SK-N-SH treated with all-trans-retinoic acid at 6 μM for 48 hours (cell line): ENCODE measurements around the gene SLC38A7.

Experiments used
- ARNTL ChIP-seq: fragments of 450-650 bp; formaldehyde crosslinking; IDR thresholded peaks from 2 replicates; pipeline ENCODE4 v1.5.0; 2020; ENCODE audit warnings: low read depth, mild to moderate bottlenecking, moderate library complexity, borderline replicate concordance
- CSDC2 ChIP-seq: fragments of 250-450 bp; sonication (Bioruptor Pico); IDR thresholded peaks from 2 replicates; pipeline ENCODE4 v1.5.0; 2020; ENCODE audit warnings: mild to moderate bottlenecking, moderate library complexity
- ESRRG ChIP-seq: fragments of 250-450 bp; sonication (Bioruptor Pico); IDR thresholded peaks from 2 replicates; pipeline ENCODE4 v1.6.1; 2021; ENCODE audit warnings: mild to moderate bottlenecking
- OSR1 ChIP-seq: fragments of 250-450 bp; sonication (Bioruptor Pico); IDR thresholded peaks from 2 replicates; pipeline ENCODE4 v1.8.0; 2022; ENCODE audit warnings: moderate library complexity, mild to moderate bottlenecking, inconsistent platforms
- RARB ChIP-seq: fragments of 250-450 bp; sonication (Bioruptor Pico); IDR thresholded peaks from 2 replicates; pipeline ENCODE4 v1.8.0; 2021; ENCODE audit warnings: mild to moderate bottlenecking, moderate library complexity
- SNAI2 ChIP-seq: fragments of 250-450 bp; sonication (Bioruptor Pico); IDR thresholded peaks from 2 replicates; pipeline ENCODE4 v1.5.0; 2020; ENCODE audit warnings: mild to moderate bottlenecking, moderate library complexity
- ZFP3 ChIP-seq: fragments of 250-450 bp; sonication (Bioruptor Pico); IDR thresholded peaks from 2 replicates; pipeline ENCODE4 v1.5.0; 2020; ENCODE audit warnings: mild to moderate bottlenecking, moderate library complexity
- ZFP30 ChIP-seq: fragments of 450-650 bp; formaldehyde crosslinking; IDR thresholded peaks from 2 replicates; pipeline ENCODE4 v1.5.0; 2022; ENCODE audit warnings: mild to moderate bottlenecking, moderate library complexity
- ZNF70 ChIP-seq: fragments of 450-650 bp; formaldehyde crosslinking; IDR thresholded peaks from 2 replicates; pipeline ENCODE4 v1.5.0; 2020; ENCODE audit warnings: mild to moderate bottlenecking, moderate library complexity
- ZNF8 ChIP-seq: fragments of 450-650 bp; formaldehyde crosslinking; IDR thresholded peaks from 2 replicates; pipeline ENCODE4 v1.5.0; 2020; ENCODE audit warnings: mild to moderate bottlenecking, moderate library complexity
- TF ChIP-seq, protein P1 (sequence below): fragments of 250-450 bp; sonication (Bioruptor Pico); IDR thresholded peaks from 2 replicates; pipeline ENCODE4 v1.8.0; 2020; ENCODE audit warnings: mild to moderate bottlenecking, moderate library complexity, borderline replicate concordance
- TF ChIP-seq, protein P2 (sequence below): fragments of 250-450 bp; sonication (Bioruptor Pico); IDR thresholded peaks from 2 replicates; pipeline ENCODE4 v1.5.0; 2020; ENCODE audit warnings: mild to moderate bottlenecking, moderate library complexity
- TF ChIP-seq, protein P3 (sequence below): fragments of 250-450 bp; sonication (Bioruptor Pico); IDR thresholded peaks from 2 replicates; pipeline ENCODE4 v1.8.0; 2021; ENCODE audit warnings: low read depth, mild to moderate bottlenecking, moderate library complexity, borderline replicate concordance

DNA sequence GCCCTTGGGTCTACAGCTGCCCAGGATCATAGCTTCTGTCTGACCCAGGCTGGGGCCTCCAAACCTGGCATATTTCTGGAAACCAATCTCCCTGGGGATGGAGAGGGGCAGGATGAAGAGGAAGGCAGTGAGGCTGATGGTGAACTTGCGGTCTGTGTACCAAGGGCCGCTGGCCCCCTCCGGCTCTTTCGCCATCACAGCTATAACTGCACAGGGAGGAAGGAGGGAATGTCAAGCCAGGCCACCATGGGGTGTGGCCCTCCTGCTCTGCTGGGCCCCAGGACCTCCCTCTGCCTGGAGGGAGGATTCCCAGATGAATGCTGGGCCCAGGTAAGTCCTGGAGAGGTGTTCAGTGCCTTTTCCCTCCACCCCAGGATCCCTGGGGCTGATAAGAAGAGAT, 6.3 kb downstream of the SLC38A7 start:
- TF ChIP-seq ESRRG (CRISPR knock-in tag) (no peak), ZFP30 (CRISPR knock-in tag) (no peak), RARB (no peak), ZNF70 (no peak), SNAI2 (CRISPR knock-in tag) (no peak), CSDC2 (CRISPR knock-in tag) (no peak), ZNF8 (CRISPR knock-in tag) (no peak), ARNTL (CRISPR knock-in tag) (no peak), OSR1 (no peak), ZFP3 (CRISPR knock-in tag) (no peak)
- TF ChIP-seq, protein P1, sequence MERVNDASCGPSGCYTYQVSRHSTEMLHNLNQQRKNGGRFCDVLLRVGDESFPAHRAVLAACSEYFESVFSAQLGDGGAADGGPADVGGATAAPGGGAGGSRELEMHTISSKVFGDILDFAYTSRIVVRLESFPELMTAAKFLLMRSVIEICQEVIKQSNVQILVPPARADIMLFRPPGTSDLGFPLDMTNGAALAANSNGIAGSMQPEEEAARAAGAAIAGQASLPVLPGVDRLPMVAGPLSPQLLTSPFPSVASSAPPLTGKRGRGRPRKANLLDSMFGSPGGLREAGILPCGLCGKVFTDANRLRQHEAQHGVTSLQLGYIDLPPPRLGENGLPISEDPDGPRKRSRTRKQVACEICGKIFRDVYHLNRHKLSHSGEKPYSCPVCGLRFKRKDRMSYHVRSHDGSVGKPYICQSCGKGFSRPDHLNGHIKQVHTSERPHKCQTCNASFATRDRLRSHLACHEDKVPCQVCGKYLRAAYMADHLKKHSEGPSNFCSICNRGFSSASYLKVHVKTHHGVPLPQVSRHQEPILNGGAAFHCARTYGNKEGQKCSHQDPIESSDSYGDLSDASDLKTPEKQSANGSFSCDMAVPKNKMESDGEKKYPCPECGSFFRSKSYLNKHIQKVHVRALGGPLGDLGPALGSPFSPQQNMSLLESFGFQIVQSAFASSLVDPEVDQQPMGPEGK (CRISPR knock-in tag): no peak
- TF ChIP-seq, protein P2, sequence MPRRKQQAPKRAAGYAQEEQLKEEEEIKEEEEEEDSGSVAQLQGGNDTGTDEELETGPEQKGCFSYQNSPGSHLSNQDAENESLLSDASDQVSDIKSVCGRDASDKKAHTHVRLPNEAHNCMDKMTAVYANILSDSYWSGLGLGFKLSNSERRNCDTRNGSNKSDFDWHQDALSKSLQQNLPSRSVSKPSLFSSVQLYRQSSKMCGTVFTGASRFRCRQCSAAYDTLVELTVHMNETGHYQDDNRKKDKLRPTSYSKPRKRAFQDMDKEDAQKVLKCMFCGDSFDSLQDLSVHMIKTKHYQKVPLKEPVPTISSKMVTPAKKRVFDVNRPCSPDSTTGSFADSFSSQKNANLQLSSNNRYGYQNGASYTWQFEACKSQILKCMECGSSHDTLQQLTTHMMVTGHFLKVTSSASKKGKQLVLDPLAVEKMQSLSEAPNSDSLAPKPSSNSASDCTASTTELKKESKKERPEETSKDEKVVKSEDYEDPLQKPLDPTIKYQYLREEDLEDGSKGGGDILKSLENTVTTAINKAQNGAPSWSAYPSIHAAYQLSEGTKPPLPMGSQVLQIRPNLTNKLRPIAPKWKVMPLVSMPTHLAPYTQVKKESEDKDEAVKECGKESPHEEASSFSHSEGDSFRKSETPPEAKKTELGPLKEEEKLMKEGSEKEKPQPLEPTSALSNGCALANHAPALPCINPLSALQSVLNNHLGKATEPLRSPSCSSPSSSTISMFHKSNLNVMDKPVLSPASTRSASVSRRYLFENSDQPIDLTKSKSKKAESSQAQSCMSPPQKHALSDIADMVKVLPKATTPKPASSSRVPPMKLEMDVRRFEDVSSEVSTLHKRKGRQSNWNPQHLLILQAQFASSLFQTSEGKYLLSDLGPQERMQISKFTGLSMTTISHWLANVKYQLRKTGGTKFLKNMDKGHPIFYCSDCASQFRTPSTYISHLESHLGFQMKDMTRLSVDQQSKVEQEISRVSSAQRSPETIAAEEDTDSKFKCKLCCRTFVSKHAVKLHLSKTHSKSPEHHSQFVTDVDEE (CRISPR knock-in tag): no peak
- TF ChIP-seq, protein P3, sequence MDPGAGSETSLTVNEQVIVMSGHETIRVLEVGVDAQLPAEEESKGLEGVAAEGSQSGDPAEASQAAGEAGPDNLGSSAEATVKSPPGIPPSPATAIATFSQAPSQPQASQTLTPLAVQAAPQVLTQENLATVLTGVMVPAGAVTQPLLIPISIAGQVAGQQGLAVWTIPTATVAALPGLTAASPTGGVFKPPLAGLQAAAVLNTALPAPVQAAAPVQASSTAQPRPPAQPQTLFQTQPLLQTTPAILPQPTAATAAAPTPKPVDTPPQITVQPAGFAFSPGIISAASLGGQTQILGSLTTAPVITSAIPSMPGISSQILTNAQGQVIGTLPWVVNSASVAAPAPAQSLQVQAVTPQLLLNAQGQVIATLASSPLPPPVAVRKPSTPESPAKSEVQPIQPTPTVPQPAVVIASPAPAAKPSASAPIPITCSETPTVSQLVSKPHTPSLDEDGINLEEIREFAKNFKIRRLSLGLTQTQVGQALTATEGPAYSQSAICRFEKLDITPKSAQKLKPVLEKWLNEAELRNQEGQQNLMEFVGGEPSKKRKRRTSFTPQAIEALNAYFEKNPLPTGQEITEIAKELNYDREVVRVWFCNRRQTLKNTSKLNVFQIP (CRISPR knock-in tag): no peak
